SK-N-DZ (cell line): Measurements from ENCODE around the gene EGFR.

Experiments used
- DNase-seq: peaks from one replicate; pipeline ENCODE4 v3.0.0-alpha.2; 2015; ENCODE audit warnings: low spot score

EGFR gene

GRCh38 chr7:55187701-55188491 is 169.1 kb downstream of the EGFR start:
- DNase-seq, result no peak

DNA sequence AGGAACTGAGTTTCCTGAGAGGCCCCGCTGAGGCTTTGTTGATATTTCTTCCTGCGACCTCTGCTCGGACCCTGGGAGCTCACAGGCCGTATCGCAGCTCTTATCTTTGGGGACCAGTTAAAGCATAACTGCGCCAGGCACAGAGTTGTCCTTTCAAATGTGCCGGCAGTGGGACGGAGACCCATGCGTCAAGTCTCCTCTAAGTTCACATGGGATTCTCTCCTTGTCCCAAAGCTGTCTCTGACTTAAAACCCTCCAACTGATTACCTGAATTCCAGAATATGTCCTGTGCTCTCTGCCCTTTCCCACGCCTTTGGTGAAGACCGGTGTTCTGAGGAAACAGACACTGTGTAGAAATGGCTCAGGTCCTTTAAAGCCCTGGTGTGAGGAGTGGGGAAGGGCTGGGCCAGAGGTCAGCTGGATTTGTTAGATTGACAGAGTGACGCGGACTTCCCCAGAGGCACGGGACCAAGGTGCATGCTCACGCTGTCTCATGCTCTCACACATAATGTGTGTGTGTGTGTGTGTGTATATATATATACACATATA is 169.8 kb downstream of the EGFR start:
- no peak for DNase-seq

DNA sequence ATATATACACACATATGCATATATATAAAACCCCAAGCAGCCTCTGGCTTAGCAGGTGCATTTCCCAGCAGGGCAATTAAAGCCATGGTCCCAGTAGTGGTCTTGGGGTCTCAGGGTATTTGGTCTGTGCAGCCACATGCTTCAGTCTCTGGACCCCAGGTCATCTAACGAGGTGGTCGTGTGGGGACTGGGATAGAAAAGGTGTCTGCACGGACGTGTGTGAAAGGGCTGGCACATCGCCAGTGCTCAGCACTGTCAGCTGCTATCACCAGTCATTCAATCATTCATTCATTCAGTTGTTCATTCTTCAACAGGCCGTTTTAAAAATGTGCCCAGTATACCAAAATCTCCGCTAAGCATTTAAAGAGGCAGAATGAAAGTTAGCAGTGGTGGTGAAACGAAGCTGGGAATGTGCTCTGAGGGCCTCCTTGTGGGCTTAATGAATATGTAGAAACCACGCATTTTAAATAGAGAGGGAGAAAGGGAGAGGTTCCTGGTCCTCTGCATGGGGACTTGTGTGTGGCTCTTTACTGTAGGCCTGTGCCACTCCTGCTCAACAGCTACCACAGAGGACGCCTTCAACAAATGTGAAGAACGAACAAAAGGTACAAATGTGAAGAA is 170.4 kb downstream of the EGFR start:
- no peak for DNase-seq

- DNase-seq, result no peak
Observed at GRCh38 chr7:55189878-55190436, 171.1 kb downstream of the EGFR start.

DNA sequence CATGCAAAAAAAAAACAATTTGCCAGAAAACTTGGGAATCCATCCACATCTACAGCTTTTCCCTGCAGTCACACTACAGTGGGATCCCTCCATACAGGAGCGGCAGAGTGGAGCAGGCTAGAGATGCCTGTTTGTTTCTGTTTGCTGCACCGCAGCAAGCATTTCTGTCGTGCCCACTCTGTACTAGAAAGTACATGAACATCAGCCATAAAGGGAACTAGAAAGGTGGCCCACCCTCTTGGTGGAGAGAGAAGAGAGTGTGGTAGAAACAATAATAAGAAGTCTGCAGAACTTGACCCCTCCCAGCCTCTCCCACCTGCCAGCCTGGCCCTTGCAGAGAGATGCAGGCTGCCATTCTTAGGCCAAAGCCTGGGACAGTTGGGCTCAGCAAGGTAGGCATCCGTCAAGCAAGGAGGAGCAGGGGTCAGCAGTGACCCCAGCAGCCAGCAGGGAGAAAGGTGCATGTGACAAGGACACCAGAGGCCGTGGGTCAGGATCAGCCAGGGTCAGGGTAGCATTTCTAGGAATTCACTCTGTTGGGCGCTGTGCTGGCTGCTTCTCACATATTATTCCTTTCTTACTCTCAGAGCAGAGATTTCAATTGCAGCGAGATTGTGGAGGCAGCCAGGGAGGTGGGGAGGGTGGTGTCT is 171.8 kb downstream of the EGFR start:
- no peak for DNase-seq

- no peak for DNase-seq
Observed at GRCh38 chr7:55191161-55191925, 172.5 kb downstream of the EGFR start.

DNA sequence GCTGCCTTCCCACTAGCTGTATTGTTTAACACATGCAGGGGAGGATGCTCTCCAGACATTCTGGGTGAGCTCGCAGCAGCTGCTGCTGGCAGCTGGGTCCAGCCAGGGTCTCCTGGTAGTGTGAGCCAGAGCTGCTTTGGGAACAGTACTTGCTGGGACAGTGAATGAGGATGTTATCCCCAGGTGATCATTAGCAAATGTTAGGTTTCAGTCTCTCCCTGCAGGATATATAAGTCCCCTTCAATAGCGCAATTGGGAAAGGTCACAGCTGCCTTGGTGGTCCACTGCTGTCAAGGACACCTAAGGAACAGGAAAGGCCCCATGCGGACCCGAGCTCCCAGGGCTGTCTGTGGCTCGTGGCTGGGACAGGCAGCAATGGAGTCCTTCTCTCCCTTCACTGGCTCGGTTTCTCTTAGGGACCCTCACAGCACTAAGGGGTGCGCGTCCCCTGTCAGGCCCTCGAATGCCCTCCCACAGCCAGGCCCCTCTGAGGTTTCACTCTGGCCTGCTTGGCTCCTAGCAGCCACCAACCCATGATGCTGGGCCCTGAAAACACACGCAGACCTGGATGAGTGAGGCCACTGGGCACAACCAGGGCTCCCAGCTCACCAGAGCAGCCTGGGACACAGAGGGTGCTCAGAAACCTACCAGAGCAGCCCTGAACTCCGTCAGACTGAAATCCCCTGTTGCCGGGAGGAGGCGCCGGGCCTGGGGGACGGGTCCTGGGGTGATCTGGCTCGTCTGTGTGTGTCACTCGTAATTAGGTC is 173.3 kb downstream of the EGFR start:
- peak; percentile 54 for DNase-seq

- DNase-seq, result peak; percentile 59
Observed at GRCh38 chr7:55192723-55193122, 173.9 kb downstream of the EGFR start.

DNA sequence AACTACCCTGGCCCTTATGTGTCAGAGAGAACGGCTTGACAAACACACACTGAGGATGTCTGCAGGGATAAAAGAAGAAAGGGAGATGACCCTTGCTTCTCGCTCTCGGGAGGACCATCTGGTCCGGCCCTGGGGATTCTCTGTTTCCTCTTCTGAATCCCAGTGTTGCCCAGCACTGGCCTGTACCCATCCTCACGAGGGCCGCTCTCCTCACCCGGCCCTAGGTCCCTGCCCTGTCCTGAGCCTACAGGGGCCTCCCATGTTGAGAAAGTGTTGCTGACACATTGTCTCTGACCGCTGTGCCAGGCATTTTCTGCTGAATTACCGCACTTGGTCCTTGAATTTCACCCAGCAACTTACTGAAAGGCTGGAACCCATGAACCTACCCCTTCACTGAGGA is 174.4 kb downstream of the EGFR start:
- DNase-seq, result no peak

DNA sequence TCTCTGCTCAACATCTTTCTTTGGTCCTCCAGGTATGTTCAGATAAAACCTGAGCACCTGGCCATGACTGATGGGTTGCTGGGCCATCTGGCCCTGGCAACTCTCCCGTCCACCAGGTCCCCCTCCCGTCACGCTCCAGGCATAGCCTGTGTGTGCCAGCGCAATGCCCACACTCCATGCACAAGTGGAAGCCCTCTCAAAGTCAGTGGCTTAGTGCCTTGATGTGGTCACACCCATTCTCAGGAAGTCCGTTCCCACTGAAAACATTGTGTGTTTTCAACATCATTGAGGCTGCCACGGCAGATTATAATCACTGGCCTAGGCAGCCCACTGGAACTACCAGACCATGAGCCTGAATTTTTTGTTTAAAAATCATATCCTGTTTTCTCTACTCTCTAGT is 175.7 kb downstream of the EGFR start:
- no peak for DNase-seq

DNA sequence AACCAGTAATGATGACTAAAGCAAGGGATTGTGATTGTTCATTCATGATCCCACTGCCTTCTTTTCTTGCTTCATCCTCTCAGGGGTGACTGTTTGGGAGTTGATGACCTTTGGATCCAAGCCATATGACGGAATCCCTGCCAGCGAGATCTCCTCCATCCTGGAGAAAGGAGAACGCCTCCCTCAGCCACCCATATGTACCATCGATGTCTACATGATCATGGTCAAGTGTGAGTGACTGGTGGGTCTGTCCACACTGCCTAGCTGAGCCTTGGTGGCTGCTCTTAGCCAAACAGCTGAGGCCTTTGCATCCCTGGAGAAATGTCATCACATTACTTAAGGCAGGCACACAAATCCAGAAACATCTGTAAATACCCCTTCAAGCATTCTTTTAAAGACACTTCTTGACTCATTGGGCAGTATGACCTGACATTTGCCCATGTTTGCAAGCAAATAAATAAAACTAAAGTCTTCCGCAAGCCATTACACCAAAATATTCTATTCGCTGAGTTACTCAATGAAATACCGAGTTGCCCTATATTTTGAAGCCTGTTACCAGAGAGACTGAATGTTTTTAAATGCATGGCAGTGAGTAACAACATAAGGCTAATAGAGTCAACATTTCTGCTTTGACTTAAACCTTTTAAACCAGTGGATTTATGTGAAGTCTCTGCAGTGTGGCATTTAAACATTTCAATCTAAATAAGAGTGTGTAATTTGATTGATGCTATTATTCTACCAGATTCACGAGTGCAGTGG is 180.0 kb downstream of the EGFR start:
- DNase-seq, result no peak

- no peak for DNase-seq
Observed at GRCh38 chr7:55199418-55199817, 180.6 kb downstream of the EGFR start.

DNA sequence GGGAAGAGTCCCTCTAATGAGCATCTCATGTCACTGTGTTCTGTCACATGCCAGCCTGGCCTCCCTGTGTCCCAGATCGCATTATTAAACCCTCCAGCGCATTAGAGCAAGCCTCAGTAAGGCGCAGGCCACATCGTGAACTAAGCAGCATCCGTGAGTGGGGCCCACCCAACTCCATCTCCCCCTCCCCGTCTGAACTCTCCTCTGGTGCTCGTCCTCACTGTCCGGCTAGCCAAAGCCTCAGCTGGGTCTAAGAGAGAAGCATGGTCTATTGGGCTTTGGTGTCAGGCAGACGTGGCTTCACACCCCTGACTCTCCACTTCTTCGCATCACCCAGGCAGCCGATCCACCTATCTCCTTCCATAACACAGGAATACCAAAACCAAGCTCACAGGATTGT is 181.6 kb downstream of the EGFR start:
- no peak for DNase-seq

DNA sequence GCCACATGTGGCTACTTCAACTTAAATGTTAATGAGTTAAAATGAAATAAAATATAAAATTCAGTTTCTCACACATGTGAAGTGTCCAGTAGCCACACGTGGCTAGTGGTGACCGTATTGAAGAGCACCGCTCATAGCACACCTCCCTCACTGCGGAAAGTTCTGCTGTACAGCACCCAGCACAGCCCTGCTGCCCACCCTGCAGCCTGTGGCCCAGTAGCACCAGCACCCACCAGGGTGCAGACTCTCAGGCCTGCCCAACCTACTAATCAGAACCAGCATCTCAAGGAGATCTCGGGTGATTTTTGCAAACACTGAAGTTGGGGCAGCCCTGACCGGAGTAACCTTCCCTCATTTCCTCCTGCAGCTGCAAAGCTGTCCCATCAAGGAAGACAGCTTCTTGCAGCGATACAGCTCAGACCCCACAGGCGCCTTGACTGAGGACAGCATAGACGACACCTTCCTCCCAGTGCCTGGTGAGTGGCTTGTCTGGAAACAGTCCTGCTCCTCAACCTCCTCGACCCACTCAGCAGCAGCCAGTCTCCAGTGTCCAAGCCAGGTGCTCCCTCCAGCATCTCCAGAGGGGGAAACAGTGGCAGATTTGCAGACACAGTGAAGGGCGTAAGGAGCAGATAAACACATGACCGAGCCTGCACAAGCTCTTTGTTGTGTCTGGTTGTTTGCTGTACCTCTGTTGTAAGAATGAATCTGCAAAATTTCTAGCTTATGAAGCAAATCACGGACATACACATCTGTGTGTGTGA is 183.5 kb downstream of the EGFR start:
- DNase-seq, result peak; percentile 27

GRCh38 chr7:55203300-55203699 is 184.5 kb downstream of the EGFR start:
- no peak for DNase-seq

GRCh38 chr7:55205124-55205955 is 186.5 kb downstream of the EGFR start:
- DNase-seq, result no peak

- DNase-seq, result no peak
Observed at GRCh38 chr7:55206235-55207029, 187.6 kb downstream of the EGFR start.
